ENCODE data around the gene KCTD6. TPM values are rescaled to one million over a fixed set of nuclear protein-coding genes. Genes with fewer than 3 reads are reported as not detected.

Gene KCTD6
- polyA plus RNA-seq, 3 donors, result 11.3 to 18.9 (median 11.9) TPM

GRCh38 chr3:58482917-58483636 lies 8.8 kb upstream of the KCTD6 start:
- peak; percentile 46 to 63 (median 61) for DNase-seq
- intact Hi-C loops (cut with micrococcal nuclease), result loop anchor here in 1 of 2 donors (1.0 kb wide), 1 partner anchor 10 kb away; no protein-coding TSS in a partner anchor
- peaks cover 0 to 2% (median 1%) of the 10 kb centered on the region in 3 donors for H3K27me3 Mint-ChIP-seq (ENCODE audit: low read depth in 3 of 3)
- peaks cover 70% of the 10 kb centered on the region for H3K79me2 ChIP-seq (ENCODE audit: insufficient read depth, low read length)
- no peaks in the 10 kb centered on the region for H3K27me3 ChIP-seq (ENCODE audit: control insufficient read depth in 2 of 2, insufficient read depth in 2 of 2, low read length in 2 of 2)
- H3K36me3 ChIP-seq (replicated peaks in 1 of 2; ENCODE audit: control insufficient read depth in 1 of 2, insufficient read depth in 2 of 2, low read length in 2 of 2), result no peaks in the 10 kb centered on the region
- peaks cover 89% of the 10 kb centered on the region for H3K4me1 Mint-ChIP-seq
- H3K9me3 ChIP-seq (replicated peaks in 1 of 2; ENCODE audit: control insufficient read depth in 1 of 2, insufficient read depth in 1 of 2, low read length in 2 of 2), result no peaks in the 10 kb centered on the region
- H3K4me3 Mint-ChIP-seq, result no peak overlapping the region
- H3K27ac Mint-ChIP-seq, result peak overlapping the region; percentile 91 to 97 (median 96)
- H2AFZ ChIP-seq (ENCODE audit: insufficient read depth, low read depth, low read length, poor library complexity, severe bottlenecking), result no peak overlapping the region
- TF ChIP-seq CTCF (IDR thresholded peaks at IDR 0.05), result no peak
- no peaks in the 10 kb centered on the region for H4K20me1 ChIP-seq (ENCODE audit: insufficient read depth, low read length)
- H3K9ac ChIP-seq (ENCODE audit: insufficient read depth, low read length, poor library complexity, severe bottlenecking), result no peak overlapping the region
- H3K4me3 ChIP-seq (replicated peaks in 1 of 3; ENCODE audit: low read depth in 2 of 3, low read length in 3 of 3), result peak overlapping the region in 1 of 3 experiments; percentile 4
- H3K27ac ChIP-seq (ENCODE audit: low read depth in 1 of 2, low read length in 2 of 2), result peak overlapping the region; percentile 39 to 91
- H3K4me1 ChIP-seq (ENCODE audit: control insufficient read depth in 1 of 2, insufficient read depth in 2 of 2, low read length in 2 of 2), result peaks cover 89 to 98% of the 10 kb centered on the region in 2 donors
- H3K4me2 ChIP-seq (replicated peaks; ENCODE audit: extremely low read depth, low read length, poor library complexity, severe bottlenecking), result peak overlapping the region; percentile 34
- H3K9me3 Mint-ChIP-seq, result peaks cover 0 to 6% (median 1%) of the 10 kb centered on the region in 7 donors
- 46% methylated on average over 2 of the region's 8 CpGs for WGBS (ENCODE audit: insufficient coverage)
- peaks cover 7 to 10% of the 10 kb centered on the region in 2 donors for H3K36me3 Mint-ChIP-seq

- H3K27ac ChIP-seq (ENCODE audit: low read depth in 1 of 2, low read length in 2 of 2), result peak overlapping the region; percentile 85 to 91
- intact Hi-C loops (cut with micrococcal nuclease), result no loop called here
- H4K20me1 ChIP-seq (ENCODE audit: insufficient read depth, low read length), result no peaks in the 10 kb centered on the region
- no peaks in the 10 kb centered on the region for H3K9me3 ChIP-seq (replicated peaks in 1 of 2; ENCODE audit: control insufficient read depth in 1 of 2, insufficient read depth in 1 of 2, low read length in 2 of 2)
- peaks cover 73% of the 10 kb centered on the region for H3K79me2 ChIP-seq (ENCODE audit: insufficient read depth, low read length)
- Mint-ChIP-seq H3K4me1 (peaks cover 86% of the 10 kb centered on the region), H3K27ac (peak overlapping the region; percentile 91 to 97 (median 96)), H3K36me3 (peaks cover 9 to 15% of the 10 kb centered on the region in 2 donors), H3K4me3 (peak overlapping the region; percentile 16 to 53), H3K27me3 (ENCODE audit: low read depth in 3 of 3) (peaks cover 0 to 3% (median 3%) of the 10 kb centered on the region in 3 donors), H3K9me3 (peaks cover 0 to 4% (median 1%) of the 10 kb centered on the region in 7 donors)
- WGBS (ENCODE audit: insufficient coverage), result 43% methylated on average over 4 of the region's 7 CpGs
- H3K4me3 ChIP-seq (replicated peaks in 1 of 3; ENCODE audit: low read depth in 2 of 3, low read length in 3 of 3), result peak overlapping the region in 1 of 3 experiments; percentile 40
- peaks cover 80 to 93% of the 10 kb centered on the region in 2 donors for H3K4me1 ChIP-seq (ENCODE audit: control insufficient read depth in 1 of 2, insufficient read depth in 2 of 2, low read length in 2 of 2)
- no peak overlapping the region for H2AFZ ChIP-seq (ENCODE audit: insufficient read depth, low read depth, low read length, poor library complexity, severe bottlenecking)
- H3K27me3 ChIP-seq (ENCODE audit: control insufficient read depth in 2 of 2, insufficient read depth in 2 of 2, low read length in 2 of 2), result no peaks in the 10 kb centered on the region
- H3K9ac ChIP-seq (ENCODE audit: insufficient read depth, low read length, poor library complexity, severe bottlenecking), result peak overlapping the region; percentile 22
- H3K36me3 ChIP-seq (replicated peaks in 1 of 2; ENCODE audit: control insufficient read depth in 1 of 2, insufficient read depth in 2 of 2, low read length in 2 of 2), result no peaks in the 10 kb centered on the region
- no peak for TF ChIP-seq CTCF (IDR thresholded peaks at IDR 0.05)
- peak; percentile 46 to 68 (median 53) for DNase-seq
- H3K4me2 ChIP-seq (replicated peaks; ENCODE audit: extremely low read depth, low read length, poor library complexity, severe bottlenecking), result peak overlapping the region; percentile 6
Measured at GRCh38 chr3:58484045-58484721, 7.7 kb upstream of the KCTD6 start.
